ENCODE data around the gene IQSEC3.

- TF ChIP-seq EZH2 (IDR thresholded peaks at IDR 0.05; ENCODE audit: borderline replicate concordance): no peak
- no peak for TF ChIP-seq CTCF (IDR thresholded peaks at IDR 0.05; ENCODE audit: poor library complexity)
- TF ChIP-seq EZH2phosphoT487 (IDR thresholded peaks at IDR 0.05; ENCODE audit: low read depth, severe bottlenecking, unreplicated experiment): no peak
These were observed 80.7 kb downstream of the IQSEC3 start for GRCh38 chr12:147242-147641.
